GM10248 (cell line): Measurements from ENCODE around the gene PRDX6.

Experiments
- CTCF ChIA-PET: fragments of 300-600 bp; sonication (Branson Sonifier 250); formaldehyde crosslinking; extraction: SDS; loops from one replicate; lab custom pipeline; 2021; ENCODE audit warnings: antibody characterized with exemption; lab: Yijun Ruan, JAX
- POLR2A ChIA-PET: fragments of 350-650 bp; sonication (Branson Sonifier 250); formaldehyde crosslinking; extraction: SDS; loops from one replicate; lab custom pipeline; 2020; ENCODE audit warnings: antibody characterized with exemption; lab: Yijun Ruan, JAX
- DNase-seq: peaks from one replicate; pipeline ENCODE4 v3.0.0; 2012; ENCODE audit errors: extremely low spot score
- TF ChIP-seq, protein P1 (sequence below): IDR thresholded peaks from 2 replicates; pipeline ENCODE4 v1.5.1; 2012; ENCODE audit warnings: mild to moderate bottlenecking, low read depth; ENCODE audit errors: extremely low read depth, missing control alignments, control extremely low read depth

Gene PRDX6

DNA sequence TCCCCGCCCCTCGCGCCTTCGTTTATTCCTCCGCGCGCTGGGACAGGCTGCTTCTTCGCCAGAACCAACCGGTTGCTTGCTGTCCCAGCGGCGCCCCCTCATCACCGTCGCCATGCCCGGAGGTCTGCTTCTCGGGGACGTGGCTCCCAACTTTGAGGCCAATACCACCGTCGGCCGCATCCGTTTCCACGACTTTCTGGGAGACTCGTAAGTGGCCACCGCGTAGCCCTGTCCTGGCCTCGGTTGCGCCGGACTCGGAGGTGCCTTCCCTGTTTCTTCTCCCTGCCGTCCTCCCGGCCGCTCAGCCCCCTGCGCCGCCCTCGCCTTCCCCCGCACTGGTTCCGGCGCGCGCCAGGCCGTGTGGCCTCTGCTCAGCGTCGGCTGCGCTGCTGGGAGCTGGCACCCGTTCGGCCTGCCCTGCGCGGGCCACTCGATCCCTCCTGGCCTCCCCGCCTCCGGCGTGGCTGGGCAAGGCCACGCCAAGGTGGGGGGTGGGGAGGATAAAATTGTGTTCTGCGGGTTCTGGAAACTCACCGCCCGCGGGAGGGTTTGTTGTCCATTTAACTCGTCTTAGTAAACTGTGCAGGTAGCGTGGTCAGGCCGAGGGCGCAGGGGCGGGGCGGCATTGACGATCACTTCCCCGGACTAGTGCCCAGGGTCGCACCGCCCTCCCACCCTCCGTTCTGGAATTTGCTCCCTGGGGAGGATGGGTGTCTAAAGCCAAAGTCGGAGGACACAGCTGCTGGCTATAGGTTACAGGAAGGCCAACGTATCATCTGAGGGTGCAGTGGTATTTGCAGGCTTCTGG is at the start of gene PRDX6:
Gene PRDX6, plus strand, starts transcription at position 50 of the 808 bp plus-strand sequence. Its CDS starts 63 bp downstream, at position 113.
- POLR2A ChIA-PET = interaction anchor here (0.6 to 1.3 kb wide), 5 partner anchors 10 to 391 kb away, joined by 3 to 5 read pairs (median 3); partner anchors contain the start of genes GAS5 and ZBTB37
- TF ChIP-seq, protein P1, sequence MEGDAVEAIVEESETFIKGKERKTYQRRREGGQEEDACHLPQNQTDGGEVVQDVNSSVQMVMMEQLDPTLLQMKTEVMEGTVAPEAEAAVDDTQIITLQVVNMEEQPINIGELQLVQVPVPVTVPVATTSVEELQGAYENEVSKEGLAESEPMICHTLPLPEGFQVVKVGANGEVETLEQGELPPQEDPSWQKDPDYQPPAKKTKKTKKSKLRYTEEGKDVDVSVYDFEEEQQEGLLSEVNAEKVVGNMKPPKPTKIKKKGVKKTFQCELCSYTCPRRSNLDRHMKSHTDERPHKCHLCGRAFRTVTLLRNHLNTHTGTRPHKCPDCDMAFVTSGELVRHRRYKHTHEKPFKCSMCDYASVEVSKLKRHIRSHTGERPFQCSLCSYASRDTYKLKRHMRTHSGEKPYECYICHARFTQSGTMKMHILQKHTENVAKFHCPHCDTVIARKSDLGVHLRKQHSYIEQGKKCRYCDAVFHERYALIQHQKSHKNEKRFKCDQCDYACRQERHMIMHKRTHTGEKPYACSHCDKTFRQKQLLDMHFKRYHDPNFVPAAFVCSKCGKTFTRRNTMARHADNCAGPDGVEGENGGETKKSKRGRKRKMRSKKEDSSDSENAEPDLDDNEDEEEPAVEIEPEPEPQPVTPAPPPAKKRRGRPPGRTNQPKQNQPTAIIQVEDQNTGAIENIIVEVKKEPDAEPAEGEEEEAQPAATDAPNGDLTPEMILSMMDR = no peak
- DNase-seq = no peak
- CTCF ChIA-PET = interaction anchor here (0.9 to 5.1 kb wide), 5 partner anchors 11 to 218 kb away, joined by 3 to 35 read pairs (median 3); no protein-coding TSS in a partner anchor

- TF ChIP-seq, protein P1 = peak; percentile 79
- DNase-seq = no peak
- CTCF ChIA-PET = interaction anchor here (0.7 to 5.3 kb wide), 43 partner anchors 10 to 1316 kb away, joined by 3 to 103 read pairs (median 4); partner anchors contain the start of genes CENPL, DARS2, KLHL20 and PRDX6
- POLR2A ChIA-PET = interaction anchor here (0.7 to 1.2 kb wide), 3 partner anchors 24 to 438 kb away, joined by 3 to 5 read pairs (median 3); partner anchors contain the start of gene GAS5
Measured at GRCh38 chr1:173429471-173430402, 47.4 kb upstream of the PRDX6 start.

DNA sequence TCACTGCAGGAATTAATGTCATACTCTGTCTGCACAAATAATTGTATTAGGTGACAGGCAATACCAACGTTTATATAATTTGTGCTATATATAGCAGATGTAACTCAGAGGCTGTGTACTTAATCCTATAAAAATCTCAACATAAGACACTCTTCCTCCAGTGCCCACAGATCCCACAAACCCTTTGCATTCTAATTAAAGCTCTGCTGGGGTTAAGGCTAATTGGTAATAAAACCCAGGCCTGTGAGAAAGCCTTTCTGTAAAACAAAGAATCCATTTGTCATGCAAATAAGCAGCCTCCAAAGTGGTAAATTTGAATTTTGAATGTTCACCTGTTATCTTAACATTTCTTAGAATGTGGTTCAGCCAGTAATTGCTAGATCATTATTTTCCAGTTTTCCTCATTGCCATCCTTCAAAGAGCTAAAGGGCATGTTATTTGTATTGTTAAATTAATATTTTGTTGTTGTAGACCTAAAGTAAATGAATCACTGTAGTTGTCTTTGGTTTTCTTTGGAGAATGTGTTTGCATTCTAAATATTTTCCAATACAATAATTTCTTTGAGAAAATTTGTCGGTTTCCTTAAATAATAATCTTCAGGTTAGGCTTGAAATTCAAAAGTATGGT is 46.3 kb upstream of the PRDX6 start:
- DNase-seq = no peak
- POLR2A ChIA-PET = interaction anchor here (1.2 kb wide), 2 partner anchors 23 to 430 kb away, joined by 3 to 5 read pairs; no protein-coding TSS in a partner anchor
- CTCF ChIA-PET = interaction anchor here (0.8 to 5.3 kb wide), 26 partner anchors 9 to 787 kb away, joined by 3 to 103 read pairs (median 6); partner anchors contain the start of genes CENPL, DARS2, KLHL20 and PRDX6
- TF ChIP-seq, protein P1 = no peak

GRCh38 chr1:173431304-173432045 is 45.7 kb upstream of the PRDX6 start:
- ChIA-PET CTCF (interaction anchor here (0.6 to 5.3 kb wide), 20 partner anchors 8 to 787 kb away, joined by 3 to 103 read pairs (median 4); partner anchors contain the start of genes KLHL20 and PRDX6), POLR2A (no interaction called here)
- TF ChIP-seq, protein P1 = peak; percentile 74

GRCh38 chr1:173432331-173432730 is 44.8 kb upstream of the PRDX6 start:
- ChIA-PET CTCF (interaction anchor here (0.9 to 5.3 kb wide), 4 partner anchors 14 to 387 kb away, joined by 4 to 103 read pairs (median 27); partner anchors contain the start of gene PRDX6), POLR2A (no interaction called here)

More at GRCh38 chr1:173431304-173432045, 45.7 kb upstream of the PRDX6 start:
- peak; percentile 59 for DNase-seq

More at GRCh38 chr1:173432331-173432730, 44.8 kb upstream of the PRDX6 start:
- no peak for DNase-seq
- TF ChIP-seq, protein P1 = no peak
